Brain microvascular endothelial cell (primary cell): Measurements from ENCODE around the gene CTNNA3.
"Not testable (repeated sequence)": the region's sequence is repeated elsewhere in the genome, so short reads cannot be mapped to it uniquely, and the experiment has no call there.

Experiments used
- DNase-seq: peaks from one replicate; pipeline ENCODE4 v3.0.0-alpha.2; 2020
- H3K27ac ChIP-seq: fragments of 250-450 bp; sonication (Bioruptor Pico); 2 replicates; pipeline ENCODE4 v1.5.1; 2020; ENCODE audit warnings: mild to moderate bottlenecking, moderate library complexity
- H3K27me3 ChIP-seq: fragments of 250-450 bp; sonication (Bioruptor Pico); replicated peaks from 2 replicates; pipeline ENCODE4 v1.5.1; 2020; ENCODE audit warnings: mild to moderate bottlenecking
- H3K36me3 ChIP-seq: fragments of 250-450 bp; sonication (Bioruptor Pico); replicated peaks from 2 replicates; pipeline ENCODE4 v1.5.1; 2020; ENCODE audit warnings: mild to moderate bottlenecking
- H3K4me3 ChIP-seq: 2 replicates; pipeline ENCODE4 v1.5.1; 2011; ENCODE audit warnings: low read depth, mild to moderate bottlenecking, control low read depth, low read length, moderate library complexity
- CTCF ChIP-seq: IDR thresholded peaks from 2 replicates; pipeline ENCODE4 v1.5.1; 2011; ENCODE audit warnings: low read depth, mild to moderate bottlenecking, moderate library complexity, low read length, control low read depth, inconsistent platforms; ENCODE audit errors: missing control alignments
- in situ Hi-C: cut with HindIII; loops from 2 replicates; pipeline ENCODE4 v1.10.0; 2017; ENCODE audit warnings: low sequenced_read_pairs, low pct_ligation_motif_present

The CTNNA3 gene

DNA sequence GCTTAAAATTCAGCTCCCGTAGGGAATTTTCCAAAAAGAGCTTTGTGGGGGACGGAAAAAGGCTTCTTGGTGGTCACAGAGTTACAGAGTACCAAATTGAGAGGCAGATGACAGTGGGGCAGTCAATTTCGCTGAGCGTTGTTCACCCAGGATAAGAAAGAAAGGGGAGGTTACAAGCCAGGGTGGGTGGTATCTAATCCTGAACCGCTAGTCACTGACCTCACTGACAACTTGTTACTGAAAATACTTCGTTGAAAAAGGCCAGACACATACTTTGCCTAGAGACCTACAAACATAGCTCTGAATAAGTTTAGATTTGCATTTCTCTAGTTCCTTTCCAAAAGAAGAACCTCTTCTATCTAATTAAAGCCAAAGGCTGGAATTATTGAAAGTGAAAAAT lies at the start of gene CTNNA3:
CTNNA3 (minus strand) TSS at position 167 of the 400 bp plus-strand sequence.
- Histone ChIP-seq H3K36me3 (no peaks in the 10 kb centered on the region), H3K27me3 (peaks cover 6% of the 10 kb centered on the region), H3K4me3 (no peak within 1 kb of the TSS), H3K27ac (no peak within 1 kb of the TSS)
- DNase-seq, result no peak
- no peak for TF ChIP-seq CTCF
- in situ Hi-C loops, result no loop called here

DNA sequence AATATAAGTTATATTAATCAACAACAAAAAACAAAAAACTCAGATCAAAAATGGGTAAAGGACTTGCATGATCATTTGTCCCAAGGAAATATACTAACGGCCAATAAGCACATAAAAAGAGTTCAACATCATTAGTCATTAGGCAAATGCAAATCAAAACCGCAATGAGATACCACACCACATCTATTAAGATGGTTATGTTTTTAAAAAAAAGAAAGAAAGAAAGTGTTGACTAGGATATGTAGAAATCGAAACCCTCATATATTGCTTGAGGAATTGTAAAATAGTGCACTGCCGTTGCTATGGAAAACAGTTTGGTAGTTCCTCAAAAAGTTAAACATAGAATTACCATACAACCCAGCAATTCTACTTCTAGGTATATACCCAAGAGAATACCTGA lies 39.4 kb upstream of the CTNNA3 start:
- no peak for TF ChIP-seq CTCF
- in situ Hi-C loops, result no loop called here
- Histone ChIP-seq H3K27me3 (no peaks in the 10 kb centered on the region), H3K27ac (no peak overlapping the region), H3K36me3 (no peaks in the 10 kb centered on the region), H3K4me3 (no peak overlapping the region)
- DNase-seq, result no peak

DNA sequence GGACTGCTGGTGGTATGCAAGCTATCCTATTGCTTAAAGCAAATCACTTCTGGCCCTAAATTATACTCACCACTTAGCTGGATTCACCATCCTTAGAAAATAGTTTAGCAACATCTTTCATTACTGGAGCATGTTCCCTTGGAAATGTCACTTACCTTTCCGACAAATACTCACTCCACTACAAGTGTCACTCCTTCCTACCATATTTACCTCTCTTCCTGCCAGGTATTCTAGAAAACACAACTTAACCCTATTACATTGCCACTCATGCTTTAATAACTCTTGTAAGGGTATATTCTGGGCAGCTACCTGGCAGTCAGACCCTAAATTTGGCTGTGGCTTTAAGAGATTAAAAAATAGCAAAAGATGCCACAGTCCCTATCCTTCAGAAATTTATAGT lies 37.5 kb upstream of the CTNNA3 start:
- in situ Hi-C loops, result no loop called here
- Histone ChIP-seq H3K36me3 (no peaks in the 10 kb centered on the region), H3K4me3 (no peak overlapping the region), H3K27ac (no peak overlapping the region), H3K27me3 (no peaks in the 10 kb centered on the region)
- TF ChIP-seq CTCF, result no peak
- DNase-seq, result no peak

GRCh38 chr10:67725567-67725966 lies 29.6 kb upstream of the CTNNA3 start:
- Histone ChIP-seq H3K4me3 (no peak overlapping the region), H3K36me3 (no peaks in the 10 kb centered on the region), H3K27ac (no peak overlapping the region), H3K27me3 (no peaks in the 10 kb centered on the region)
- in situ Hi-C loops, result no loop called here
- no peak for TF ChIP-seq CTCF
- no peak for DNase-seq

- no peak overlapping the region for H3K4me3 ChIP-seq
- in situ Hi-C loops, result no loop called here
- DNase-seq, result no peak
- no peaks in the 10 kb centered on the region for H3K36me3 ChIP-seq
- TF ChIP-seq CTCF, result no peak
- no peak overlapping the region for H3K27ac ChIP-seq
- no peaks in the 10 kb centered on the region for H3K27me3 ChIP-seq
Observed at GRCh38 chr10:67723601-67724000, 27.6 kb upstream of the CTNNA3 start.

- H3K4me3 ChIP-seq, result no peak overlapping the region
- no peak for DNase-seq
- H3K27me3 ChIP-seq, result no peaks in the 10 kb centered on the region
- in situ Hi-C loops, result no loop called here
- no peak overlapping the region for H3K27ac ChIP-seq
- no peak for TF ChIP-seq CTCF
- H3K36me3 ChIP-seq, result no peaks in the 10 kb centered on the region
Observed at GRCh38 chr10:67722113-67722512, 26.1 kb upstream of the CTNNA3 start.

- DNase-seq, in situ Hi-C loops, H3K27ac ChIP-seq, H3K36me3 ChIP-seq, H3K4me3 ChIP-seq, H3K27me3 ChIP-seq: not testable (repeated sequence)
Observed at GRCh38 chr10:67716455-67716854, 20.5 kb upstream of the CTNNA3 start.
